K562 (cell line): ENCODE measurements around the gene SLC24A3. TPM values are rescaled to one million over a fixed set of nuclear protein-coding genes. Genes with fewer than 3 reads are reported as not detected.

ENCODE experiments used
- ATAC-seq: fragments of 200-7000 bp; cut with Tn5 transposase; 3 replicates; pipeline ENCODE4 v1.9.1; 2020; ENCODE audit warnings: moderate library complexity
- BruUV-seq: library from RNA; stranded (reverse); fragments of 400-500 nt; replicated peaks from 2 replicates; lab custom pipeline; 2021; lab: Mats Ljungman, UMichigan
- CTCF ChIA-PET: fragments of 300-600 bp; formaldehyde crosslinking; extraction: SDS; loops from one replicate; lab custom pipeline; 2021; ENCODE audit warnings: low intra/inter-chr PET ratio; lab: Yijun Ruan, JAX
- POLR2A ChIA-PET: fragments of 300-600, 350-650 bp; sonication (Branson Sonifier 250); formaldehyde crosslinking; extraction: SDS; loops from one replicate; lab custom pipeline; 2021; ENCODE audit warnings: antibody characterized with exemption, inconsistent platforms; lab: Yijun Ruan, JAX
- DNase-seq, 4 experiments: peaks; one replicate each; pipeline versions ENCODE4 v3.0.0 to v3.0.0-alpha.2; 2011 to 2018; ENCODE audit warnings: low spot score in 3 of 4, mixed read lengths in 3 of 4; ENCODE audit errors: extremely low read depth in 1 of 4
- FAIRE-seq: peaks from 2 replicates; lab custom pipeline; 2011; peaks lifted over from hg19 to GRCh38; lab: Jason Lieb, UNC
- H2AFZ ChIP-seq: 2 replicates; pipeline ENCODE4 v1.6.0; 2011; ENCODE audit warnings: low read depth, low read length, control low read depth, inconsistent platforms
- H3K27ac ChIP-seq: fragments of 200-600 bp; 3 replicates; pipeline ENCODE4 v1.8.0; 2011; ENCODE audit warnings: low read depth, mild to moderate bottlenecking, control low read depth, inconsistent platforms, low read length, moderate library complexity, mixed read lengths; ENCODE audit errors: extremely low read depth
- H3K27me3 ChIP-seq, 2 experiments: fragments of 300-600 bp in 1 of 2; 2 replicates in 1 of 2; 3 replicates in 1 of 2; pipeline versions ENCODE4 v1.6.0 to v1.8.0; 2011; ENCODE audit warnings: inconsistent platforms in 2 of 2, low read length in 2 of 2, mild to moderate bottlenecking in 1 of 2, mixed read lengths in 1 of 2, moderate library complexity in 1 of 2; ENCODE audit not compliant: control insufficient read depth in 2 of 2, insufficient read depth in 2 of 2
- H3K36me3 ChIP-seq: fragments of 300-600 bp; 3 replicates; pipeline ENCODE4 v1.8.0; 2011; ENCODE audit warnings: mild to moderate bottlenecking, low read length, inconsistent platforms; ENCODE audit not compliant: control insufficient read depth, insufficient read depth
- H3K4me1 ChIP-seq, 2 experiments: fragments of 200-600 bp in 1 of 2; replicated peaks in 1 of 2; 2 replicates in 1 of 2; 3 replicates in 1 of 2; pipeline versions ENCODE4 v1.5.1 to v1.8.0; 2011; ENCODE audit warnings: inconsistent platforms in 2 of 2, low read length in 2 of 2, mild to moderate bottlenecking in 1 of 2, mixed read lengths in 1 of 2, moderate library complexity in 1 of 2; ENCODE audit not compliant: control insufficient read depth in 2 of 2, insufficient read depth in 2 of 2
- H3K4me2 ChIP-seq: 2 replicates; pipeline ENCODE4 v1.6.1; 2011; ENCODE audit warnings: low read length, control low read depth, inconsistent platforms, mixed read lengths; ENCODE audit not compliant: insufficient read depth
- H3K4me3 ChIP-seq: fragments of 200-600 bp; sonication (generic), shearing (Covaris generic); 2 replicates; pipeline ENCODE4 v1.5.1; 2016; ENCODE audit warnings: control low read depth, inconsistent platforms
- H3K79me2 ChIP-seq: fragments of 200-600 bp; 3 replicates; pipeline ENCODE4 v1.8.0; 2011; ENCODE audit warnings: low read length, inconsistent platforms; ENCODE audit not compliant: control insufficient read depth, insufficient read depth
- H3K9ac ChIP-seq, 2 experiments: 2 replicates each; pipeline versions ENCODE4 v1.6.0 to v1.6.1; 2011; ENCODE audit warnings: low read depth in 2 of 2, low read length in 2 of 2, control low read depth in 1 of 2, inconsistent platforms in 1 of 2, mild to moderate bottlenecking in 1 of 2, mixed read lengths in 1 of 2; ENCODE audit not compliant: insufficient read depth in 1 of 2
- H3K9me1 ChIP-seq: one replicate; pipeline ENCODE4 v1.6.0; 2011; ENCODE audit warnings: inconsistent platforms, mild to moderate bottlenecking, low read length, moderate library complexity; ENCODE audit not compliant: control insufficient read depth, insufficient read depth
- H3K9me3 ChIP-seq: replicated peaks from 2 replicates; pipeline ENCODE4 v1.5.1; 2011; ENCODE audit warnings: low read depth, low read length, inconsistent platforms; ENCODE audit not compliant: control insufficient read depth, insufficient read depth
- H4K20me1 ChIP-seq: replicated peaks from 2 replicates; pipeline ENCODE4 v1.6.1; 2011; ENCODE audit warnings: low read length, inconsistent platforms, mixed read lengths; ENCODE audit not compliant: control insufficient read depth, insufficient read depth
- CEBPZ ChIP-seq: fragments of 150-350 bp; IDR thresholded peaks from 2 replicates; pipeline ENCODE4 v1.6.1; 2014; ENCODE audit warnings: low read depth, mild to moderate bottlenecking, low read length, borderline replicate concordance
- KLF6 ChIP-seq: fragments of 250-450 bp; sonication (Bioruptor Pico); IDR thresholded peaks from 2 replicates; pipeline ENCODE4 v1.4.0; 2020; ENCODE audit warnings: mild to moderate bottlenecking, moderate library complexity, borderline replicate concordance
- MLX ChIP-seq, 2 experiments: fragments of 450-650 bp in 1 of 2; sonication (generic) in 1 of 2; formaldehyde crosslinking; conservative IDR thresholded peaks; 2 replicates each; pipeline versions ENCODE4 v1.4.0 to v1.8.1; 2020 to 2022; ENCODE audit warnings: mild to moderate bottlenecking in 1 of 2, missing genetic modification reagents in 1 of 2
- RB1 ChIP-seq: fragments of 450-650 bp; IDR thresholded peaks from 2 replicates; pipeline ENCODE4 v1.6.1; 2017; ENCODE audit warnings: low read depth, mild to moderate bottlenecking
- SPI1 ChIP-seq: IDR thresholded peaks from 2 replicates; pipeline ENCODE4 v1.6.1; 2011; ENCODE audit warnings: low read depth, low read length, control low read depth, borderline replicate concordance
- TAF9B ChIP-seq: fragments of 450-650 bp; IDR thresholded peaks from 2 replicates; pipeline ENCODE4 v1.6.1; 2018; ENCODE audit warnings: mild to moderate bottlenecking; ENCODE audit not compliant: partially characterized antibody
- THRA ChIP-seq: fragments of 450-650 bp; IDR thresholded peaks from 2 replicates; pipeline ENCODE4 v1.6.1; 2017; ENCODE audit warnings: mild to moderate bottlenecking, moderate library complexity
- ZNF174 ChIP-seq: fragments of 250-450 bp; sonication (Bioruptor Pico); IDR thresholded peaks from 2 replicates; pipeline ENCODE4 v1.4.0; 2020; ENCODE audit warnings: mild to moderate bottlenecking
- ZNF316 ChIP-seq: fragments of 450-650 bp; IDR thresholded peaks from 2 replicates; pipeline ENCODE4 v1.6.1; 2016
- WGBS: fragments of 100-300 bp; shearing (Covaris generic); methylation state at CpG from one replicate; pipeline ENCODE4 v1.1.6; 2016; ENCODE audit warnings: low coverage, mixed read lengths; ENCODE audit not compliant: insufficient coverage; ENCODE audit errors: missing lambda C conversion rate; 5-methylcytosine and 5-hydroxymethylcytosine counted together
- in situ Hi-C: fragments of 300-500 bp; cut with MboI; formaldehyde crosslinking; loops from 4 replicates; pipeline ENCODE4 v1.15.0; 2018; ENCODE audit warnings: inconsistent platforms, mixed read lengths
- intact Hi-C: fragments of 100-400 bp; cut with micrococcal nuclease; formaldehyde crosslinking; loops from 2 replicates; pipeline ENCODE4 v1.14.2; 2022
- polyA plus RNA-seq, 8 experiments: library from polyadenylated mRNA; depleted of rRNA in 4 of 8; stranded (reverse) in 5 of 8; unstranded in 3 of 8; fragments of >200 nt; fragmentation: Nextera tagmentation in 2 of 8; fragmentation: Illumina TruSeq in 1 of 8; extraction: Ambion mirVana in 2 of 8; extraction: Trizol in 1 of 8; gene quantifications; 2 replicates each; pipeline versions ENCODE4 v1.2.1 to v1.2.3, GENCODE V29; 2011 to 2014; ENCODE audit warnings: inconsistent platforms in 1 of 8, missing spikeins in 1 of 8
- total RNA-seq, 7 experiments: library from RNA; depleted of rRNA in 6 of 7; stranded (reverse); fragments of >200 nt in 6 of 7; fragmentation: Illumina TruSeq in 2 of 7; extraction: Trizol in 2 of 7; gene quantifications; 2 replicates each; pipeline versions ENCODE4 v1.2.1 to v1.2.3, GENCODE V29; 2011 to 2021; ENCODE audit warnings: low replicate concordance in 1 of 7

The SLC24A3 gene
- total and polyA plus RNA-seq, 9 of the 15 experiments (the other 6 are each of a cell fraction or from before 2014, with no cell fraction given), result not detected

GRCh38 chr20:19453410-19453809 lies 241.0 kb downstream of the SLC24A3 start (continued):
- no peak for TF ChIP-seq CEBPZ

GRCh38 chr20:19453862-19454261 lies 241.4 kb downstream of the SLC24A3 start:
- in situ Hi-C loops, result no loop called here
- no peak for ATAC-seq
- FAIRE-seq, result no peak

More at GRCh38 chr20:19453862-19454261, 241.4 kb downstream of the SLC24A3 start:
- Histone ChIP-seq H3K9me1 (no peaks in the 10 kb centered on the region), H3K9me3 (no peaks in the 10 kb centered on the region), H3K4me3 (no peak overlapping the region), H3K4me2 (no peak overlapping the region), H3K27me3 (no peaks in the 10 kb centered on the region), H3K27ac (no peak overlapping the region), H3K4me1 (no peaks in the 10 kb centered on the region), H2AFZ (no peak overlapping the region), H3K36me3 (no peaks in the 10 kb centered on the region), H3K9ac (no peak overlapping the region), H3K79me2 (no peaks in the 10 kb centered on the region), H4K20me1 (no peaks in the 10 kb centered on the region)
- TF ChIP-seq RB1 (no peak), TAF9B (no peak), KLF6 (CRISPR knock-in tag) (no peak), ZNF316 (0 out of 2 replicates have a peak, but pooled peaks have one; percentile 6), THRA (no peak), MLX (CRISPR knock-in tag; conservative IDR thresholded peaks at IDR 0.05) (no peak), SPI1 (no peak), ZNF174 (CRISPR knock-in tag) (no peak)
- CTCF ChIA-PET, result no interaction called here
- WGBS, result 0% methylated on average over 6 of the region's 6 CpGs
- POLR2A ChIA-PET, result no interaction called here
- intact Hi-C loops, result no loop called here
- no peak for DNase-seq
- no TSS peak for BruUV-seq
